Loucy (cell line): ENCODE measurements around the gene BANP.

Experiments used
- H2AFZ ChIP-seq: fragments of 200-600 bp; sonication (generic); 2 replicates; pipeline ENCODE4 v1.6.0; 2016; ENCODE audit warnings: antibody characterized with exemption, mild to moderate bottlenecking, low read length, moderate library complexity
- H3F3A ChIP-seq: fragments of 200-600 bp; 2 replicates; pipeline ENCODE4 v1.6.0; 2016; ENCODE audit warnings: antibody characterized with exemption, low read depth, mild to moderate bottlenecking
- H3K27me3 ChIP-seq: fragments of 200-600 bp; sonication (generic); 2 replicates; pipeline ENCODE4 v1.6.1; 2014; ENCODE audit warnings: low read length, mild to moderate bottlenecking; ENCODE audit not compliant: insufficient read depth, poor library complexity, severe bottlenecking
- H3K36me3 ChIP-seq: fragments of 200-600 bp; sonication (generic); 2 replicates; pipeline ENCODE4 v1.6.1; 2016; ENCODE audit warnings: low read length; ENCODE audit not compliant: insufficient read depth
- H3K4me1 ChIP-seq: fragments of 200-600 bp; sonication (generic); 2 replicates; pipeline ENCODE4 v1.5.1; 2014; ENCODE audit warnings: low read length, mild to moderate bottlenecking; ENCODE audit not compliant: insufficient read depth, poor library complexity, severe bottlenecking
- H3K4me2 ChIP-seq: fragments of 200-600 bp; sonication (generic); 2 replicates; pipeline ENCODE4 v1.6.0; 2014; ENCODE audit warnings: antibody characterized with exemption, low read length, low read depth, mild to moderate bottlenecking; ENCODE audit not compliant: poor library complexity, severe bottlenecking
- H3K4me3 ChIP-seq: fragments of 200-600 bp; sonication (generic); 2 replicates; pipeline ENCODE4 v1.5.1; 2014; ENCODE audit warnings: low read length, mild to moderate bottlenecking, mixed read lengths; ENCODE audit not compliant: poor library complexity, severe bottlenecking
- H3K79me2 ChIP-seq: fragments of 200-600 bp; sonication (generic); 2 replicates; pipeline ENCODE4 v1.6.1; 2014; ENCODE audit warnings: low read length; ENCODE audit not compliant: insufficient read depth
- H3K9ac ChIP-seq: fragments of 200-600 bp; sonication (generic); 2 replicates; pipeline ENCODE4 v1.6.0; 2014; ENCODE audit warnings: mild to moderate bottlenecking, low read depth, low read length, moderate library complexity; ENCODE audit not compliant: poor library complexity, severe bottlenecking
- H3K9me2 ChIP-seq: fragments of 200-600 bp; sonication (generic); replicated peaks from 2 replicates; pipeline ENCODE4 v1.6.1; 2016; ENCODE audit warnings: low read depth, low read length, mixed read lengths
- H3K9me3 ChIP-seq: fragments of 200-600 bp; sonication (generic); 2 replicates; pipeline ENCODE4 v1.6.1; 2014; ENCODE audit warnings: mild to moderate bottlenecking, antibody characterized with exemption, low read length, low read depth; ENCODE audit not compliant: insufficient read depth
- H4K20me1 ChIP-seq: fragments of 200-600 bp; sonication (generic); 2 replicates; pipeline ENCODE4 v1.6.0; 2014; ENCODE audit warnings: antibody characterized with exemption, low read length, mild to moderate bottlenecking; ENCODE audit not compliant: insufficient read depth, poor library complexity, severe bottlenecking
- CTCF ChIP-seq: fragments of 200-600 bp; sonication (generic); conservative IDR thresholded peaks from 2 replicates; pipeline ENCODE4 v1.5.1; 2014; ENCODE audit warnings: mild to moderate bottlenecking, antibody characterized with exemption, low read length
- EZH2phosphoT487 ChIP-seq: fragments of 200-600 bp; IDR thresholded peaks from 2 replicates; pipeline ENCODE4 v1.6.1; 2018; ENCODE audit warnings: antibody characterized with exemption, mild to moderate bottlenecking, moderate library complexity, borderline replicate concordance

Gene BANP

GRCh38 chr16:87952751-87953150 is 1.5 kb downstream of the BANP start:
- Histone ChIP-seq H3K4me2 (peak overlapping the region; percentile 91), H3K9ac (peak overlapping the region; percentile 98), H3K4me3 (peak overlapping the region; percentile 94), H4K20me1 (peaks cover 3% of the 10 kb centered on the region), H3K27me3 (no peaks in the 10 kb centered on the region), H3K9me3 (no peaks in the 10 kb centered on the region), H3K4me1 (peaks cover 37% of the 10 kb centered on the region), H3K9me2 (no peaks in the 10 kb centered on the region), H3K79me2 (peaks cover 61% of the 10 kb centered on the region), H3K36me3 (no peaks in the 10 kb centered on the region), H2AFZ (no peak overlapping the region), H3F3A (no peaks in the 10 kb centered on the region)
- TF ChIP-seq EZH2phosphoT487 (no peak), CTCF (no peak)

GRCh38 chr16:87953308-87954215 is 2.3 kb downstream of the BANP start:
- Histone ChIP-seq H3K4me1 (peaks cover 37% of the 10 kb centered on the region), H3K4me2 (peak overlapping the region; percentile 91), H3K9me3 (no peaks in the 10 kb centered on the region), H4K20me1 (peaks cover 3% of the 10 kb centered on the region), H2AFZ (no peak overlapping the region), H3K9me2 (no peaks in the 10 kb centered on the region), H3K27me3 (no peaks in the 10 kb centered on the region), H3K9ac (peak overlapping the region; percentile 98), H3K79me2 (peaks cover 69% of the 10 kb centered on the region), H3K36me3 (no peaks in the 10 kb centered on the region), H3K4me3 (peak overlapping the region; percentile 94), H3F3A (no peaks in the 10 kb centered on the region)
- TF ChIP-seq EZH2phosphoT487 (no peak), CTCF (no peak)

GRCh38 chr16:87954361-87954760 is 3.1 kb downstream of the BANP start:
- H3K36me3 ChIP-seq, result no peaks in the 10 kb centered on the region
- peak overlapping the region; percentile 91 for H3K4me2 ChIP-seq
- no peaks in the 10 kb centered on the region for H3K9me2 ChIP-seq
- peaks cover 3% of the 10 kb centered on the region for H4K20me1 ChIP-seq
- H3K4me1 ChIP-seq, result peaks cover 37% of the 10 kb centered on the region
- no peaks in the 10 kb centered on the region for H3K27me3 ChIP-seq
- H2AFZ ChIP-seq, result no peak overlapping the region
- H3K9me3 ChIP-seq, result no peaks in the 10 kb centered on the region
- TF ChIP-seq CTCF, result no peak
- TF ChIP-seq EZH2phosphoT487, result no peak
- peaks cover 77% of the 10 kb centered on the region for H3K79me2 ChIP-seq
- peak overlapping the region; percentile 94 for H3K4me3 ChIP-seq
- H3K9ac ChIP-seq, result peak overlapping the region; percentile 98
- H3F3A ChIP-seq, result no peaks in the 10 kb centered on the region
